HepG2 (cell line): Measurements from ENCODE around the gene GLCE. TPM values are rescaled to one million over a fixed set of nuclear protein-coding genes. Genes with fewer than 3 reads are reported as not detected.

Source experiments
- AHDC1 ChIP-seq: sonication (generic); formaldehyde crosslinking; IDR thresholded peaks from 2 replicates; pipeline ENCODE4 v1.5.1; 2020; ENCODE audit warnings: mild to moderate bottlenecking, missing genetic modification reagents, borderline replicate concordance
- ARID5B ChIP-seq: IDR thresholded peaks from 2 replicates; pipeline ENCODE4 v1.4.0; 2020; ENCODE audit warnings: mild to moderate bottlenecking, missing genetic modification reagents
- BCL6 ChIP-seq: IDR thresholded peaks from 2 replicates; pipeline ENCODE4 v1.6.1; 2016; ENCODE audit warnings: missing genetic modification reagents, missing compliant biosample characterization
- CBX1 ChIP-seq: IDR thresholded peaks from one replicate; pipeline ENCODE4 v1.6.1; 2016; ENCODE audit warnings: antibody characterized with exemption, low read depth
- CEBPZ ChIP-seq: IDR thresholded peaks from 2 replicates; pipeline ENCODE4 v1.6.1; 2012; ENCODE audit warnings: low read length, improper control_type of control experiment
- FOXA1 ChIP-seq, 2 experiments: fragments of 450-650 bp in 1 of 2; sonication (generic) in 1 of 2; formaldehyde crosslinking in 1 of 2; IDR thresholded peaks; 2 replicates each; pipeline versions ENCODE4 v1.4.0 to v1.6.1; 2016 to 2020; ENCODE audit warnings: missing genetic modification reagents in 1 of 2
- FOXA3 ChIP-seq: IDR thresholded peaks from 2 replicates; pipeline ENCODE4 v1.6.1; 2016; ENCODE audit warnings: missing genetic modification reagents, missing compliant biosample characterization
- FOXK1 ChIP-seq: sonication (generic); formaldehyde crosslinking; IDR thresholded peaks from 2 replicates; pipeline ENCODE4 v1.4.0; 2020; ENCODE audit warnings: low read depth, missing genetic modification reagents, borderline replicate concordance
- GATAD2A ChIP-seq: IDR thresholded peaks from 2 replicates; pipeline ENCODE4 v1.6.1; 2016
- JUNB ChIP-seq: sonication (generic); formaldehyde crosslinking; IDR thresholded peaks from 2 replicates; pipeline ENCODE4 v1.8.0; 2022; ENCODE audit warnings: missing genetic modification reagents, mild to moderate bottlenecking, borderline replicate concordance
- SAP130 ChIP-seq: IDR thresholded peaks from 2 replicates; pipeline ENCODE4 v1.6.1; 2016; ENCODE audit warnings: low read depth
- TBX3 ChIP-seq: fragments of 450-650 bp; IDR thresholded peaks from 2 replicates; pipeline ENCODE4 v1.6.1; 2017; ENCODE audit warnings: antibody characterized with exemption, mild to moderate bottlenecking, inconsistent platforms, borderline replicate concordance
- WIZ ChIP-seq: sonication (generic); formaldehyde crosslinking; IDR thresholded peaks from 2 replicates; pipeline ENCODE4 v1.5.1; 2020; ENCODE audit warnings: mild to moderate bottlenecking, missing genetic modification reagents
- ZNF3 ChIP-seq: IDR thresholded peaks from 2 replicates; pipeline ENCODE4 v1.7.0; 2017; ENCODE audit warnings: inconsistent platforms
- ZNF331 ChIP-seq: sonication (generic); formaldehyde crosslinking; IDR thresholded peaks from 2 replicates; pipeline ENCODE4 v1.4.0; 2020; ENCODE audit warnings: missing genetic modification reagents
- ZNF652 ChIP-seq: IDR thresholded peaks from 2 replicates; pipeline ENCODE4 v1.6.1; 2016; ENCODE audit warnings: low read depth, borderline replicate concordance
- ZNF674 ChIP-seq: sonication (generic); formaldehyde crosslinking; IDR thresholded peaks from 2 replicates; pipeline ENCODE4 v1.5.0; 2020; ENCODE audit warnings: low read depth, mild to moderate bottlenecking, missing genetic modification reagents
- polyA plus RNA-seq, 8 experiments: library from polyadenylated mRNA; depleted of rRNA in 3 of 8; stranded (reverse) in 7 of 8; unstranded in 1 of 8; fragments of >200 nt; fragmentation: Illumina TruSeq in 4 of 8; extraction: Trizol in 4 of 8; gene quantifications; 2 replicates each; pipeline versions ENCODE4 v1.2.1 to v1.2.3, GENCODE V29; 2011 to 2016; ENCODE audit warnings: low read depth in 4 of 8, missing spikeins in 1 of 8, mixed read lengths in 1 of 8; ENCODE audit not compliant: insufficient read depth in 1 of 8
- total RNA-seq, 5 experiments: library from RNA; depleted of rRNA; stranded (reverse); fragments of >200 nt; fragmentation: Illumina TruSeq; extraction: Trizol; gene quantifications; 2 replicates each; pipeline ENCODE4 v1.2.3, GENCODE V29; 2016; ENCODE audit warnings: low read depth in 1 of 5

Gene GLCE
- total and polyA plus RNA-seq, 2 of the 13 experiments (the other 11 are each of a cell fraction or from before 2014, with no cell fraction given) = 12.9 to 23.4 TPM

GRCh38 chr15:69275933-69276560 is 115.6 kb downstream of the GLCE start (continued):
- TF ChIP-seq AHDC1 (CRISPR knock-in tag) = peak; percentile 46; the same call in 1 of the 2 replicates
- TF ChIP-seq TBX3 = 0 out of 2 replicates have a peak, but pooled peaks have one; percentile 15
- 0 out of 2 replicates have a peak, but pooled peaks have one; percentile 59 for TF ChIP-seq ARID5B (CRISPR knock-in tag)
- TF ChIP-seq ZNF331 (CRISPR knock-in tag) = no peak
- 0 out of 2 replicates have a peak, but pooled peaks have one; percentile 29 for TF ChIP-seq BCL6 (CRISPR knock-in tag)
- TF ChIP-seq JUNB = no peak
- no peak for TF ChIP-seq CBX1
- 0 out of 2 replicates have a peak, but pooled peaks have one; percentile 19 for TF ChIP-seq FOXK1 (CRISPR knock-in tag)
- no peak for TF ChIP-seq WIZ
- TF ChIP-seq CEBPZ = no peak
- peak; percentile 19; the same call in 1 of the 2 replicates for TF ChIP-seq SAP130
- TF ChIP-seq GATAD2A (CRISPR knock-in tag) = peak; percentile 53; the same call in 1 of the 2 replicates
- peak; percentile 60 for TF ChIP-seq FOXA3 (CRISPR knock-in tag)
- TF ChIP-seq ZNF3 (CRISPR knock-in tag) = no peak
- peak; percentile 47; the same call in 1 of the 2 replicates for TF ChIP-seq ZNF652 (CRISPR knock-in tag)
- TF ChIP-seq ZNF674 (CRISPR knock-in tag) = no peak
- no peak for TF ChIP-seq FOXA1 (IDR thresholded peaks at IDR 0.05)
- peak; percentile 73 for TF ChIP-seq FOXA1 (CRISPR knock-in tag; IDR thresholded peaks at IDR 0.05)
- TF ChIP-seq, all 625 proteins: peak for 17
